ENCODE measurements around the gene MYL3.
"Not testable (repeated sequence)": the region's sequence is repeated elsewhere in the genome, so short reads cannot be mapped to it uniquely, and the experiment has no call there.

MYL3 gene

DNA sequence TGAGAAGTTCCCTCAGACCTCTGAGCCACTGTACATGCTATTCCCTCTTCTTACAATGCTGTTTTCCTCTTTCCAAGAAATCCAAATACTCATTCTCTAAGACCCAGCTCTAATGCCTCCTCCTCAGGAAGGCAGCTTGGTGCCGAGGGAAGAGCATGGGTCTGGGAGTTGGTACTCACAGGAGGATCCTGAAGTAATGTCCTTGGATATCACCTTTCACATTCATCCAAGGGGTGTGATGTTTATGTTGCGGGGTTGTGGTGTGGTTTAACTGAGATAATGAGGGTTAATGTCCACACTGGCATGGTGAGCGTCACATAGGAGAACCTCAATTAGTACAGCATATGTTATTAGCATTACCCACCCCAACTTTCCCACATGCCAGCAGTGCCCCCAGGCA, 31.9 kb downstream of the MYL3 start:
- in situ Hi-C loops (cut with MboI; ENCODE audit: low sequenced_read_pairs): no loop called here

DNA sequence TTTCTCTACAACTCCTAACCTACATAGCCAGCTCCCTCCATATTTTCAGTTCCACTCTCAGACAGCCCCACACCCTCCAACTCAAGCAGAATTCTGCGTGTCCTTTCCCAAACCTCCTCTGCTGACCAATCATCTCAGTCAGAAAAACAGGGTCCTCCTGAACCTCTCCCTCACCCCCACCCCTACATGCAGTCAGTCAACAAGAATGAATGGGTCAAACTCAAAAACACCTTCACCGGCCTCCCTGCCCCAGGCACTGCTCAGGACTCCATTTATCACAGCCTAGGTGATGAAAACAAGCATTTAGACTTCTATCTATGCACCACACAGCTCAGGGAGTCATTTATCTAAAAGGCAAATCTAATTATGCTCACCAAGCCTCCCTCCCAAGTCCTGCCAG, 32.4 kb downstream of the MYL3 start:
- in situ Hi-C loops (cut with MboI; ENCODE audit: low sequenced_read_pairs): no loop called here

DNA sequence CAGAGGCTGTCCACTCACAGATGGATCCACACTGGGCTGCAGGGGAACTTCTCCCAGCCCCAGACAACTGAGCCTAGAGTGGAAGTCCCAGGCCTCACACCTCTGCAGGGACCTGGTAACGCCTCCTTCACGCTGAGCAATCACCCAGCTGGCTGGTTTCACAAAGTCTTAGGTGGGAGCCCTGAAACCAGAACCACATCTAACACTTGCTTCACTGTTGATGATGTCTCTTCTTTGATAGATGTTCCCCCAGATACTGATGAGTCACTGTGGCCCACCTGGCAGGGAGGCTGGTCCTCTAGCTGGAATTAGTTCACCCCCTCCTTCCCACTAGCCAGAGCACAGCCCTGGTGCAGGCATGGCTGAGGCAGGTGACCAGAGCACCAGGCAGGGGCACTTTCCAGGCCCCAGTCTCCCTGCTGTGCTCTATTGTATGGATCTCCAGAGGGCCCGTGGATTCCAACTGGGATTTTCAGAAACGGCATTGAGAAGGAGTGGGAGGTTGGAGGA, 33.5 kb downstream of the MYL3 start:
- in situ Hi-C loops (cut with MboI; ENCODE audit: low sequenced_read_pairs): no loop called here

DNA sequence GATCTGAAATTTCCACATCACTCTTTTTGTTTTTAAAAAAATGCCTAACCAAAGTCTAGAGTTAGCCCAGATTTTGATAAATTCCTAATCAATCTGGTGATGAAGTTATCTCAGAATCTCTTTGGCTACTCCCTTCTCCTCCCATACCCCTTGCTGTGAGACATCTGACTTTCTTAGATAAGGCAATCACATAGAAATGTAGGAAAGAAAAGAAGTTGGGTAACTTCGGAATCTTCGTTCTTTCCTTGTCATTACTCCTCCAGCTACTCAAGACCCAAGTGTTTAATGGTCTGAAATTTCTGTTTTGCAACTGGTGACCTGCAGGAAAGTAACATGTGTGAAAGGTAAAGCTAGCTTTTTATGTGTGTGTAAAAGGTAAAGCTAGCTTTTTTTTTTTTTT, 37.8 kb downstream of the MYL3 start:
- in situ Hi-C loops (cut with MboI; ENCODE audit: low sequenced_read_pairs): no loop called here

DNA sequence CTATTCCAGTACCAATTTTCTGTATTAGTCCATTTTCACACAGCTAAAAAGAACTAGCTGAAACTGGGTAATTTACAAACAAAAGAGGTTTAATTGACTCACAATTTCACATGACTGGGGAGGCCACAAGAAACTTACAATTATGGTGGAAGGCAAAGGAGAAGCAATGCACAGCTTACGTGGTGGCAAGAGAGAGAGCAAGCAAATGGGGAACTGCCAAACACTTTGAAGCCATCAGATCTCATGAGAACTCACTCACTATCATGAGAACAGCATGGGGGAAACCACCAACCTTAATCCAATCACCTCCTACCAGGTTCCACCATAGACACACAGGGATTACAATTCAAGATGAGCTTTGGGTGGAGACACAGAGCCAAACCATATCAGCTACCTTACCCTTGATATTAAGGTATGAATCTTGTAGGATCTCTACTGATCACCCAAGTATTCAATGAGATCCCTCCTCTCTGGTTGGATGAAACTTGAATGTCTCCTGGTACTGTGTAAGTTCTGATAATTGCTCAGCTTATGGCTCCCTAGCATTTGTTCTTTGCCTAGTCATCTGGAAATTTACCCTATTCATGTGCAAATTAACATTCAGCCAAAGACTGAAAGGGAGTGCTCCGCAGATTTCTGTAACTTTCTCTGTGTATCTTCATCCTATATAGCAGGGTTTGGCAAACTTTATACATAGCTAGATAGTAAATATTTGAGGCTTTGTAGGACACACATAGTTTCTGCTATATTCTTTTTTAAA, 38.9 kb downstream of the MYL3 start:
- in situ Hi-C loops (cut with MboI; ENCODE audit: low sequenced_read_pairs): no loop called here

DNA sequence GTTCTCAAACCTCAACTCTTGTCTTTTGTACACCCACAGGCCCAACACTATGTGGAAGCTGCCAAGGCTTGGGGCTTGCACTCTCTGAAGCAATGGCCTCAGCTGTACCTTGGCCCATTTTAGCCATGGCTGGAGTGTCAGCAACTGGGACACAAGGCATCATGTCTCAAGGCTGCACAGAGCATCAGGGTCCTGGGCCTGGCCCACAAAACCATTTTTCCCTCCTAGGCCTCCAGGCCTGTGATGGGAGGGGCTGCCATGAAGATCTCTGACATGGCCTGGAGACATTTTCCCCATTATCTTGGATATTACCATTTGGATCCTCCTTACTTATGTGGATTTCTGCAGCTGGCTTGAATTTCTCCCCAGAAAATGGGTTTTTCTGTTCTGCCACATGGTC, 39.9 kb downstream of the MYL3 start:
- in situ Hi-C loops (cut with MboI; ENCODE audit: low sequenced_read_pairs): not testable (repeated sequence)

DNA sequence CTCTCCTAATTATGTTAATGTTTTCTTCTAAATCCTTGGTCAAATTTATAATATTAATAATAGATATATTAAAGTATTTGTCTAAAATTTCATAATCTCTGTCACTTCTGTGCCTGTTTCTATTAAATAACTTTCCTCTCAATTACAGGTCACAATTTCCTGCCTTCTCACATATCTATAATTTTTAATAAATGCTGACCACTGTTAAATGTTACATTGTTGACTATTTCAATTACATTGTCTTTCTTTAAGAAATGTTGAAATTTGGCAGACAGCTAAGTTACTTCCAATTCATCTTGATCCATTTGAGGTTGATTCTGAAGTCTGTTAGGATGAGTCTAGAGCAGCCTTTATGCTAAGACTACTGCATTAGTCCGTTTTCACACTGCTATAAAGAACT, 41.7 kb downstream of the MYL3 start:
- in situ Hi-C loops (cut with MboI; ENCODE audit: low sequenced_read_pairs): no loop called here

DNA sequence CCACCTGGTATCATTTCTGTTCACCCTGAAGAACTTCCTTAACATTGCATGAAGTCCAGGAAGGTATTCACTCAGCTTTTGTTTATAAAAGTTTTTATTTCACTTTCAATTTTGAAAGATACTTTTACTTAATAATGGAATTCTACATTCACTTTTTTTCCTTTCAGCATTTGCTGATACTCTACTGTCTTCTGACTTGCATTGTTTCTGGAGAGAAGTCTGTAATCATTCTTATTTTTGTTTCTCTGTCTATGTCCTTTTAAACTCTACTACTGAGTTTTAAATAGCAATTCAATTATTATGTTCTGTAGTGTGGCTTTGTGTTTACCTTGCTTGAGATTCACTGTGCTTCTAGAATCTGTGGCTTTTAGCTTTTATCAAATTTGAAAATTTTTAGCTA, 42.4 kb downstream of the MYL3 start:
- in situ Hi-C loops (cut with MboI; ENCODE audit: low sequenced_read_pairs): no loop called here

DNA sequence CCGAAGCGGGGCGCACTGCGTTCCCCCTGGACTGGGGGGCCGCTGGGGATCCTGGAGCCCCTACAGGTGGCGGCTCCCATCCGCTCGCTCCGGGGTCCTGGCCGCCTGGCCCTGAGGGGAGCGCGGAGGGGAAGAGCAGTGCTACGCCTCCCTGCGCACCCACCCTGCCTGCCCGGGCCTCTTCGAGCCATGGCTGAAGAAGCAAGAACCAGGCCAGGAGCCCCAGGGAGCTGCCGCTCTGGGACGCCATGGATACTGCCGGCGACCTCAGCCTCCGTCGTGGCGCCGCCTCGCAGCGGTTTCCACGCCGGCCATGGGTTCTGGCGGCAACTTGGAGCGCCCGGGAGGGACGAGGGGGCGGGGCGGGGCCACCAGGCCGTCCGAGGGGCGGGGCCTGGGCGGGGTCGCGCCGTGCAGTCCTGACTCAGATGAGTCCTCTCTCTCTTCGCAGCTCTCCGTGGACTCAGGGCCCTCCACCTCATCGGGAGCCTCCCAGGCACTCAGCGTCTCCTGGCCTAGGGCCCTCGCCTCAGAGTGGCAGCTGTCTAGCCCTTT, 50.9 kb downstream of the MYL3 start:
- in situ Hi-C loops (cut with MboI; ENCODE audit: low sequenced_read_pairs): no loop called here

DNA sequence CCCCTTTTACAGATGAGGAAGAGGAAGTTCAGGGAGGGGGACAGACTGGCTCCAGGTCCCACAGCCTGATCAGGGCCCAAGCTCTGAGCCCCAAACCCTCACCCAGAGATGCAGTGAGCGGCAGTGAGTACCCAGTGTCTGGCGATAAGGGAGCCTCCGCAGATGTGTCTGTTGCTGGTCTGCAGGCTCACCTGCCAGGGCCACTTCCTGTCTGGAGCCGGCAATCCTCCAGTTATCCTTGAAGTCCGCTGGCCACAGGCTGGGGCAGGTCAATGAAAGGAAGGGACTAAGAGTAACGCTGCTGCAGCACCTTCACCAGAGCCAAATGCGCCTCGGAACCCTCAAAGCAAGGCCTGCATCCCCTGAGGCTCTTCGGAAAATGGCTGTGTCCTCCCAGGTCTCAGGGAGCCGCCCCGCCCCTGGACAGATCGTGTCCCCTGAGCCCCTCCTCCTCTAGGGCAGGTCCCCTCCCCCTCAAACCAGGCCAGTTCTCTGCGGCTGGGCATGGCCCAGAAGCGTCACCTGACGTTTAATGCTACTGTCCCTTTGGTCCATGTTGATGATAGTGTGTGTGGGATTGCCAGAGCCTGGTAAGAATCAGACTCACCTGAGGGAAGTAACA, 51.5 kb downstream of the MYL3 start:
- in situ Hi-C loops (cut with MboI; ENCODE audit: low sequenced_read_pairs): no loop called here

DNA sequence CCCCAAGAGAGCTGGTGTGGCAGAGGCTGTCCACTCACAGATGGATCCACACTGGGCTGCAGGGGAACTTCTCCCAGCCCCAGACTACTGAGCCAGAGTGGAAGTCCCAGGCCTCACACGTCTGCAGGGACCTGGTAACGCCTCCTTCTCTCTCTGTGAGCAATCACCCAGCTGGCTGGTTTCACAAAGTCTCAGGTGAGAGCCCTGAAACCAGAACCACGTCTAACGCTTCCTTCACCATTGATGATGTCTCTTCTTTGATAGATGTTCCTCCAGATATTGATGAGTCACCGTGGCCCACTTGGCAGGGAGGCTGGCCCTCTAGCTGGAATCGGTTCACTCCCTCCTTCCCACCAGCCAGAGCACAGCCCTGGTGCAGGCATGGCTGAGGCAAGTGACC, 54.5 kb downstream of the MYL3 start:
- in situ Hi-C loops (cut with MboI; ENCODE audit: low sequenced_read_pairs): not testable (repeated sequence)
